ENCODE results near the gene PARD3.
"Not testable (repeated sequence)": the region's sequence is repeated elsewhere in the genome, so short reads cannot be mapped to it uniquely, and the experiment has no call there.

The PARD3 gene

DNA sequence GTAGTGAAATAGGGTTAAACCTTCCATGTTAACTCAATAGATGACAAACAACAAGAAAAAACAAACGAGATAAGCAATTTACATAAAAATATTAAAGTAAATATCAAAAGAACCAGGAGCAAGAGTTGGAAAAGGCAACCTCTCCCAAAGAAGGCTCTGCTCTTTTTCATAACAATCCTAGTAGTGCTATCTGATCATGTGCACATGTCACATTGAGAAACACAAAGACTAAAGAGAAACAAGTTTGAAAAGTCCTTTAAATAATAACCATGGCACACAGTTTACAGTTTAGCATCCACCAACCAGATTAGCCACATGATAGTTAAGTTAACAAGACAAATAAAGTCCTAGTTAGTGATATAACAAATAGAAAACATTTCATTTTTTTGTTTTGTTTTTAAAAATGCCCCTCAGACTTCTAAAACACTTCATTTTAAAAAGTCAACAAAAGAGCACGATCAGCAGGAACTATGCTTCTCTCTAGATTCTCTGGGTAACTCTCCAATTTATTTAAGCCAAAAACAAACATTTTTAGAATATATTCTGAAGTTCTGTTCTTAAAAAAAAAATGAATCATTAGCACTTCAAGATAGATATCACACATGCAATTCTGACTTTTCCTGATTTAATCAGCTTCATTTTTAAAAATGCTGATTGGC, 110.4 kb downstream of the PARD3 start:
- Histone ChIP-seq H3K9ac (ENCODE audit: low read length) (no peak overlapping the region), H3K4me1 (ENCODE audit: control insufficient read depth, low read depth, low read length) (no peaks in the 10 kb centered on the region), H3K36me3 (ENCODE audit: control insufficient read depth, low read depth, low read length) (no peaks in the 10 kb centered on the region), H3K9me3 (ENCODE audit: control insufficient read depth, low read depth, low read length) (no peaks in the 10 kb centered on the region), H3K27me3 (ENCODE audit: control insufficient read depth, insufficient read depth, low read length) (no peaks in the 10 kb centered on the region), H3K4me3 (ENCODE audit: low read length) (no peak overlapping the region), H3K27ac (ENCODE audit: low read length) (no peak overlapping the region)

DNA sequence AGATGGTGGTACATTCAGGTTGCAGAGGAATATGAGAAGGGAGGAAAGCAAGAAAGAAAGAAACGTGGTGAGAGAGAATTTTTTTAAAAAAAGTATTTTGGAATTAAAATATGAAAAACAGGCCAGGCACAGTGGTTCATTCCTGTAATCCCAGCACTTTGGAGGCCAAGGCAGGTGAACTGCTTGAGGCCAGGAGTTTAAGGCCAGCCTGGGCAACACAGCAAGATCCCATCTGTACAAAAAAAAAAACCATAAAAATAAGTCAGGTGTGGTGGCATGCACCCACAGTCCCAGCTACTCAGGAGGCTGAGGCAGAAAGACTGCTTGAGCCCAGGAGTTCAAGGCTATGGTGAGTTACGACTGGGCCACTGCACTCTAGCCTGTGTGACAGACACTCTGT, 112.1 kb downstream of the PARD3 start:
- Histone ChIP-seq H3K4me1 (ENCODE audit: control insufficient read depth, low read depth, low read length) (no peaks in the 10 kb centered on the region), H3K9me3 (ENCODE audit: control insufficient read depth, low read depth, low read length) (no peaks in the 10 kb centered on the region), H3K36me3 (ENCODE audit: control insufficient read depth, low read depth, low read length) (no peaks in the 10 kb centered on the region), H3K9ac (ENCODE audit: low read length) (no peak overlapping the region), H3K27me3 (ENCODE audit: control insufficient read depth, insufficient read depth, low read length) (no peaks in the 10 kb centered on the region), H3K27ac (ENCODE audit: low read length) (no peak overlapping the region), H3K4me3 (ENCODE audit: low read length) (no peak overlapping the region)

DNA sequence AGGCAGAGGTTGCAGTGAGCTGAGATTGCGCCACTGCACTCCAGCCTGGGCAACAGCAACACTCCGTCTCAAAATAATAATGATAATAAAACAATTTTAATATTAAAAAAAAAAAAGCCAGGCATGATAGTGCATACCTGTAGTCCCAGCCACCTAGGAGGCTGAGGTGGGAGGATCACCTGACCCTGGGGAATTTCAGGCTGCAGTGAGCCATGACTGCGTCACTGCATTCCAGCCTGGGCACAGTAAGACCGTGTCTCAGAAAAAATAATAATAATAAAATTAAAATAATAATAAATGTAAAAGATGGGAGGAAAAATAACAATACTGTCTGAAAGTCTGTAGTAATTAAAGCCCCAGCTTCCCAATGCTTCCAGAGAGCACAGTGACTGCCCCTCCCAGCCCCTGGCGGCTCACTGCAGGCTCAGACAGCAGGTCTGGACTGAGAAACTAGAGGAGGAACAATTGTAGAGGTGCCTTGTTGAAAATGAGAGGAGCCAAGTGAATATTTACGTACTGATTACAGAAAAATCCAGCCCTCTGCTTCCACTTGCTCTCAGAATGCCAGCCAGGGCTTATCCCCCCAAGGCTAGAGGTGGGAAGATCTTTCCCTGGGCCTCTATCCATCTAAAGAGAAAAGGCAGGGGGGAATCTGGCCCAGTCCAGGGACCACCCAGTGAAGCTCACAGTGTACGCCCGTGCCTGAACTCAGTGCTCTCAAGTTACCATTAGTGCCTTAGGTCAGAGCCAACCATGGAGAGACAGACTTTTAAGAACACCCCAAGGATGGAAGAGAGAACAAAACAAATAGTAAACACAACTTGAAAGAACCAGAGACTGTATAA, 112.8 kb downstream of the PARD3 start:
- Histone ChIP-seq H3K4me3 (ENCODE audit: low read length) (no peak overlapping the region), H3K9ac (ENCODE audit: low read length) (no peak overlapping the region), H3K27me3 (ENCODE audit: control insufficient read depth, insufficient read depth, low read length) (no peaks in the 10 kb centered on the region), H3K36me3 (ENCODE audit: control insufficient read depth, low read depth, low read length) (no peaks in the 10 kb centered on the region), H3K9me3 (ENCODE audit: control insufficient read depth, low read depth, low read length) (no peaks in the 10 kb centered on the region), H3K4me1 (ENCODE audit: control insufficient read depth, low read depth, low read length) (no peaks in the 10 kb centered on the region), H3K27ac (ENCODE audit: low read length) (no peak overlapping the region)

DNA sequence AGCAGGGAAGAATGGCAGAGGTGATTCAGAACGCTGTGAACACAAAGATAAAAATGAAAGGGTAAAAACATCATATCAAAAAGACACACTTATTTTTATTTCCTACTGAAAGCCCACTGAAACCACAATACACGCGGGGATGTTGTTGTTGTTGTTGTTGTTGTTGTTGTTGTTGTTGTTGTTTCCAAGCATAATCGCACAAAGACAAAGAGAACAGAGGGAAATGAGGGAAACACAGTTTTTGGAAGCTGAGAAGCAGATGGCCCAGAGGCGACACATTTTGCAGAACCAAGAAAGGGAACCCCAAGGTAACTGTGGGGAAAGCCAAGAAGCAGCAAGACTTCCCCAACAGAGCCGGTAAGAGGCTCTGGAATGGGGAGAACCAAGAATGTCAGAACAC, 113.9 kb downstream of the PARD3 start:
- Histone ChIP-seq H3K9ac (ENCODE audit: low read length) (no peak overlapping the region), H3K4me1 (ENCODE audit: control insufficient read depth, low read depth, low read length) (no peaks in the 10 kb centered on the region), H3K27me3 (ENCODE audit: control insufficient read depth, insufficient read depth, low read length) (no peaks in the 10 kb centered on the region), H3K36me3 (ENCODE audit: control insufficient read depth, low read depth, low read length) (no peaks in the 10 kb centered on the region), H3K27ac (ENCODE audit: low read length) (no peak overlapping the region), H3K9me3 (ENCODE audit: control insufficient read depth, low read depth, low read length) (no peaks in the 10 kb centered on the region), H3K4me3 (ENCODE audit: low read length) (no peak overlapping the region)

DNA sequence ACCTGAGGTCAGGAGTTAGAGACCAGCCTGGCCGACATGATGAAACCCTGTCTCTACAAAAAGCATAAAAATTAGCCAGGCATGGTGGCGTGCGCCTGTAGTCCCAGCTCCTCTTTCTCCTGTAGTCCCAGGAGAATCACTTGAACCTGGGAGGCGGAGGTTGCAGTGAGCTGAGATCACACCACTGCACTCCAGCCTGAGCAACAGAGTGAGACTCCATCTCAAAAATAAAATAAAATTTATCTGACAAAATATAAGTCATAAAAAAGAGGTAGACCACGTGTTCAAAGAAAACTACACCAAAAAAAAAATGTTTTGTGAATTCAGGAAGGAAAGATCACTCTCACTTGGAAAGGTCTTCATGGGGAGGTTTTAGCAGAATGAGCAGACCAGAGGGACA, 114.3 kb downstream of the PARD3 start:
- not testable (repeated sequence) for H3K9ac ChIP-seq (ENCODE audit: low read length); H3K9me3 ChIP-seq (ENCODE audit: control insufficient read depth, low read depth, low read length); H3K4me1 ChIP-seq (ENCODE audit: control insufficient read depth, low read depth, low read length); H3K27me3 ChIP-seq (ENCODE audit: control insufficient read depth, insufficient read depth, low read length); H3K36me3 ChIP-seq (ENCODE audit: control insufficient read depth, low read depth, low read length); H3K4me3 ChIP-seq (ENCODE audit: low read length); H3K27ac ChIP-seq (ENCODE audit: low read length)

DNA sequence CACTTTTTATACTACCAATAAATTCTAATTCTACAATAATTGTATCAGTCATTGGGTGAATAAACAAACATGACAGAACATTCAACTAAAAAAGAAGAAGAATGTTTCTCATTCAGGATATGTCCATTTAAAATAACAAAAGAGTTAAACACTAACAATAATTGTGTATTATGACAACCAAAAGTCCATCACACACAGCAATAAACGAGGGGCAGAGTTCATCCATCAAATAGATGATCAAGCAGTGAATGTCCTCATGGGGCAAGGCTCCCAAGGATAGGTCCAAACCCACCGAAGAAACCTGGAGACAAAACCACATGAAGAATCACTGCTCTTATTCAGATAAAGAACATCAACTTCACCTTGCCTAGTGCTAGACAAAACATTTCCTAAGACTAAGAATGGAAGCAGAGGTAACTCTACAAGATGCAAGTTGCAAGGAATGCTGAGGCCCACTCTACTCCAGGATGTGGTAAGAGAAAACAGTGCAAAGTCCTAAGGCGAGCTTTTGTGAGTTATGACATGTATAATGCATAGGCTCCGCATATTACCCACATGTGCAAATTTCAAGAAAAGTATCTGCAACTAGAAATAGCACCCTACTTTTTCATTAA, 115.1 kb downstream of the PARD3 start:
- no peaks in the 10 kb centered on the region for H3K4me1 ChIP-seq (ENCODE audit: control insufficient read depth, low read depth, low read length)
- H3K4me3 ChIP-seq (ENCODE audit: low read length), result no peak overlapping the region
- H3K9ac ChIP-seq (ENCODE audit: low read length), result no peak overlapping the region
- no peak overlapping the region for H3K27ac ChIP-seq (ENCODE audit: low read length)
- H3K27me3 ChIP-seq (ENCODE audit: control insufficient read depth, insufficient read depth, low read length), result no peaks in the 10 kb centered on the region
- no peaks in the 10 kb centered on the region for H3K36me3 ChIP-seq (ENCODE audit: control insufficient read depth, low read depth, low read length)
- H3K9me3 ChIP-seq (ENCODE audit: control insufficient read depth, low read depth, low read length), result no peaks in the 10 kb centered on the region

DNA sequence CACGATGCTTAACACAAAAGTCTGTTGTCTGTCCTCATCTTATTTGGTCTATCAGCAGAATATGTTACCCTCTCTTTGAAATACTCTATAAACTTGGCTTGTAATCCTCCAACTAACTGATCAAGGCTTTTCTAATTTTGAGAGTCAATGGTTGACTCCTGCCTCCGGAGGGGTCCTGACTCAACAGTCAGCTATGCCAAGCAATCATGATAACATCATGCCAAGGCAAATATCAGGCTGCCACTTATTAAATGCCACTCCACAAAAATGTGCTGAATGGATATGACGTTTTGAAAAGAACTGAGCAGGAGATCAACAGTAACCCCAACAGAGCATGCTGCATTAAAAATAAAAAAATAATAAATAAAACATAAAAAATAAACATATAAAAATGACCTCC, 116.1 kb downstream of the PARD3 start:
- H3K27ac ChIP-seq (ENCODE audit: low read length), result no peak overlapping the region
- no peaks in the 10 kb centered on the region for H3K27me3 ChIP-seq (ENCODE audit: control insufficient read depth, insufficient read depth, low read length)
- no peak overlapping the region for H3K4me3 ChIP-seq (ENCODE audit: low read length)
- no peak overlapping the region for H3K9ac ChIP-seq (ENCODE audit: low read length)
- H3K36me3 ChIP-seq (ENCODE audit: control insufficient read depth, low read depth, low read length), result no peaks in the 10 kb centered on the region
- no peaks in the 10 kb centered on the region for H3K9me3 ChIP-seq (ENCODE audit: control insufficient read depth, low read depth, low read length)
- H3K4me1 ChIP-seq (ENCODE audit: control insufficient read depth, low read depth, low read length), result no peaks in the 10 kb centered on the region

DNA sequence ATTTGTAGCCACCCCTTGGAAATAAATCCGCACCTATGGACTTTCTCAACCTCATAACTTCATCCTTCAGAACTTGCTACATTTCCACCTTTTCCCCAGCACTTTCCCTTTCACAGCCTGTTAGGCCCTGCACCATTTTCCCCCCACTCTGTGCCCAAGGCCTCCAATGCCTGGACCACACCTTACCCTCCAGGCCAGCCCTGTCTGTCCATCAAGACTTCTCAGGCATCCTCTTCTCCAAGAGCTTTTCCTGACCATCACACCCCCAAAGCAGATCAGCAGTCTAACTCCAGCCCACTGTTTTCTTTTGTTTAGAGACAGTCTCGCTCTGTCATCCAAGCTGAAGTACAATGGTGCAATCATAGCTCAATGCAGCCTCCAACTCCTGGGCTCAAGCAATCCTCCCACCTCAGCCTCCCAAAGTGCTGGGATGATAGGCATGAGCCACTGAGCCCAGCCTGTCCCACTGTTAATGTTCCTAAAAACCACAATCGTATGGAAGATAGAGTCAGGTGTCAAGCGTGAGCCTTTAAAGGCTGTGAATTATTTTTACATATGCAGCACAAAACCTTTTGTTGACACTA, 116.8 kb downstream of the PARD3 start:
- Histone ChIP-seq H3K9ac (ENCODE audit: low read length) (no peak overlapping the region), H3K36me3 (ENCODE audit: control insufficient read depth, low read depth, low read length) (no peaks in the 10 kb centered on the region), H3K9me3 (ENCODE audit: control insufficient read depth, low read depth, low read length) (no peaks in the 10 kb centered on the region), H3K27me3 (ENCODE audit: control insufficient read depth, insufficient read depth, low read length) (no peaks in the 10 kb centered on the region), H3K27ac (ENCODE audit: low read length) (no peak overlapping the region), H3K4me1 (ENCODE audit: control insufficient read depth, low read depth, low read length) (no peaks in the 10 kb centered on the region), H3K4me3 (ENCODE audit: low read length) (no peak overlapping the region)

DNA sequence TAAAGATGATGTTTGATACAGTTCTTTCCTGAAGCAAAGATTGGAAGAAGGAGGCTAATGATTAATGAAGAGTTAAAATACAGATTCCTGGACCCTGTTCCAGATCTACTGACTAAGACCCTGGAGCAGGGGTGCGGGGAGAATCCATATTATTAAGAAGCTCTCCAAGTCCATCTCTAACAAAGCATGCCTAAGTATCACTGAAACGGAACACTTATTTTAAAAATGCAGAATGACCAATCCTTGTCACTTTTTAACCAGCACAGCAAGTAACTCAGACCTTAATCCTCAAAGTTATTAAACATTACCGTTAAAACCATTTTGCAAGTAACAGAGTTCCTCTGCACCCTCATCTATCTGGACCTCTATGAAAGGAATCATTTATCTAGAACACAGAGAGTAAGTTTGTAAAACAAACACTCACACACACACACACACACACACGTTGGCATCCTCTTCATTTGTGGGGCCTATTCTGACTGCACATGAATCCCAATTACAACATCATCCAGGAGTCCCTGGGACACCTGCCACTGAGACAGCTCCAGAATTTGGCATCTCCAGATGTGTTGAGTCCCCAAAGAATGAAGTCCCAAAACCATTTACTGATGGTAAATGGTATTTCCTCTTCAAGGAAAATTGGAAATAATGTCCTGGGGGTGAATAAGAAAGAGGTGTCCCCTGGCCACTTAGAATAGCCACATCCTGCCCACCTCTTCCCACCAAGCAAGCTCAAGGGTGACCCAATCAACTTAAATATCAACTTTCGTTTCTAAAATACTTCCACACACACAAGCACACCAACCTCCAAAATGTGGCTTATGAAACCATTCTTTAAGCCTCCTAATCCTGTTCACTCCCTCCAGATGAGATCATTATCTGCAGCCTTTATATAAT, 117.5 kb downstream of the PARD3 start:
- Histone ChIP-seq H3K4me1 (ENCODE audit: control insufficient read depth, low read depth, low read length) (no peaks in the 10 kb centered on the region), H3K27ac (ENCODE audit: low read length) (no peak overlapping the region), H3K9me3 (ENCODE audit: control insufficient read depth, low read depth, low read length) (no peaks in the 10 kb centered on the region), H3K4me3 (ENCODE audit: low read length) (no peak overlapping the region), H3K9ac (ENCODE audit: low read length) (no peak overlapping the region), H3K36me3 (ENCODE audit: control insufficient read depth, low read depth, low read length) (no peaks in the 10 kb centered on the region), H3K27me3 (ENCODE audit: control insufficient read depth, insufficient read depth, low read length) (no peaks in the 10 kb centered on the region)

DNA sequence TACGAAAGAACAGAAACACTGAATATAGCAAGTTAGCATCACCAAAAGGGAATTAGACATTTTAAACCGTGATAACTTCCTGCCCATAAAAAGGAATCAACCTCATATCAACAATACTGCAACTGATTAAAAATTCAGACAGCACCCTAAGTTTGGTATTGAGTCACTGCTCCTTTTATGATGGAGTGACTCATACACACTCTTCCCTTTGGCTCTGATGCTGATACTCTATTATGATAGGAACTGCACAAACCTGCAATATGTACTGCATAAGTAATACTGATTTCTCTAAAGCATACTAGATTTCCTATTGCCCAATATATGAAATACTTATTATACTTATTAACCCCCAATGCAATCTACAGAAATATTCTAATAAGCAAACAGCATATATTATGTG, 118.7 kb downstream of the PARD3 start:
- no peaks in the 10 kb centered on the region for H3K36me3 ChIP-seq (ENCODE audit: control insufficient read depth, low read depth, low read length)
- no peaks in the 10 kb centered on the region for H3K4me1 ChIP-seq (ENCODE audit: control insufficient read depth, low read depth, low read length)
- H3K9me3 ChIP-seq (ENCODE audit: control insufficient read depth, low read depth, low read length), result no peaks in the 10 kb centered on the region
- no peak overlapping the region for H3K27ac ChIP-seq (ENCODE audit: low read length)
- H3K4me3 ChIP-seq (ENCODE audit: low read length), result no peak overlapping the region
- no peak overlapping the region for H3K9ac ChIP-seq (ENCODE audit: low read length)
- no peaks in the 10 kb centered on the region for H3K27me3 ChIP-seq (ENCODE audit: control insufficient read depth, insufficient read depth, low read length)

Measured in iPS-18a (cell line).